Measurements from ENCODE around the gene SUN1. TPM values are rescaled to one million over a fixed set of nuclear protein-coding genes. Genes with fewer than 3 reads are reported as not detected.

The SUN1 gene
- polyA plus RNA-seq, 3 donors = 44.2 to 154 (median 51.5) TPM

DNA sequence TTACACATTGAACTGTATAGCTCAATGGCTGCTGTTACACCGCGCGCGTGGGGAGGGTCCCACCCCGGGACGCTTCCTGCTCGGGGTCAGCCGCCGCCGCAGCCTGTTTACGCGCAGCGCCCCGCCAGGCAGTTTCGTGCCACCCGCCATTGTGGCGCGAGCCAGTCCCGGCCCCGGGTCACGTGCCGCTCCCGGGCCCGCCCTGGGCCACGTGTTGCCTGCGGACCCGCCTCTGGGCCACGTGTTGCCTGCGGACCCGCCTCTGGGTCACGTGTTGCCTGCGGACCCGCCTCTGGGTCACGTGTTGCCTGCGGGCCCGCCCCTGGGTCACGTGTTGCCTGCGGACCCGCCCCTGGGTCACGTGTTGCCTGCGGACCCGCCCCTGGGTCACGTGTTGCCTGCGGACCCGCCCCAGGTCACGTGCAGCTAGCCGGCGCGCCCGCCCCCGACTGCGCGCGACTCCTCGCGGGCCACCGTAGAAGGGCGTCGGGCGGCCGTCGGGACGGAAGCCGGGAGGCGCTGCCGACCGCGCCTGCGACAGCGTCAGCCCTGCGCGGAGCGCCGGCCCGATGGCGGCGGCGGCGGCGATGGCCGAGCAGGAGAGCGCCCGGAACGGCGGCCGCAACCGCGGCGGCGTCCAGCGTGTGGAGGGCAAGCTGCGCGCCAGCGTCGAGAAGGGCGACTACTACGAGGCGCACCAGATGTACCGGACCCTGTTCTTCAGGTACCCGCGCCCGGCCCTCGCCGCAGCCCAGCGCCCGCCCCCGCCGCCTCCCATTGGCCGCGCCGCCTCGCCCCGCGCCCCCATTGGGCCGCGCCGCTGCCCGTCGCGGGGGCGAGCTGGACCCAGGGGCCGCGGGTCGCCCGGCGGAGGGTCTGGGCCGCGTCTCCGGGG lies 44.0 kb downstream of the SUN1 start, which contains the start of gene GET4:
TSS of gene GET4 (plus strand) at position 478 of the 895 bp plus-strand sequence. CDS start at position 570, 92 bp downstream.
- Histone ChIP-seq H3K27ac (ENCODE audit: low read depth in 1 of 2, low read length in 2 of 2) (peak within 1 kb of the TSS; percentile 60 to 80), H2AFZ (ENCODE audit: insufficient read depth, low read depth, low read length, poor library complexity, severe bottlenecking) (peak within 1 kb of the TSS; percentile 61), H3K9ac (ENCODE audit: insufficient read depth, low read length, poor library complexity, severe bottlenecking) (peak within 1 kb of the TSS; percentile 86), H3K4me3 (replicated peaks in 1 of 3; ENCODE audit: low read depth in 2 of 3, low read length in 3 of 3) (peak within 1 kb of the TSS; percentile 67 to 94 (median 78)), H3K36me3 (replicated peaks in 1 of 2; ENCODE audit: control insufficient read depth in 1 of 2, insufficient read depth in 2 of 2, low read length in 2 of 2) (peaks cover 8 to 25% of the 10 kb centered on the region in 2 donors), H3K4me2 (replicated peaks; ENCODE audit: extremely low read depth, low read length, poor library complexity, severe bottlenecking) (peak within 1 kb of the TSS; percentile 92), H4K20me1 (ENCODE audit: insufficient read depth, low read length) (peaks cover 43% of the 10 kb centered on the region), H3K79me2 (ENCODE audit: insufficient read depth, low read length) (peaks cover 46% of the 10 kb centered on the region), H3K4me1 (ENCODE audit: control insufficient read depth in 1 of 2, insufficient read depth in 2 of 2, low read length in 2 of 2) (peaks cover 30 to 44% of the 10 kb centered on the region in 2 donors), H3K9me3 (replicated peaks in 1 of 2; ENCODE audit: control insufficient read depth in 1 of 2, insufficient read depth in 1 of 2, low read length in 2 of 2) (no peaks in the 10 kb centered on the region), H3K27me3 (ENCODE audit: control insufficient read depth in 2 of 2, insufficient read depth in 2 of 2, low read length in 2 of 2) (no peaks in the 10 kb centered on the region)
- intact Hi-C loops (cut with micrococcal nuclease) = loop anchor here (2.0 to 10.0 kb wide), 4 partner anchors 98 to 288 kb away; partner anchors contain the start of genes COX19 (in 1 of the 2) and ZFAND2A (in 1 of the 2)
- WGBS (ENCODE audit: insufficient coverage) = under 1% methylated on average over 129 of the region's 129 CpGs
- peak; percentile 92 to 96 (median 96) for DNase-seq
- Mint-ChIP-seq H3K27ac (peak within 1 kb of the TSS; percentile 78 to 99 (median 91)), H3K36me3 (peaks cover 15 to 50% of the 10 kb centered on the region in 2 donors), H3K4me1 (peaks cover 24% of the 10 kb centered on the region), H3K27me3 (ENCODE audit: low read depth in 3 of 3) (peaks cover 0 to 3% (median 0%) of the 10 kb centered on the region in 3 donors), H3K9me3 (peaks cover 0 to 3% (median 2%) of the 10 kb centered on the region in 7 donors), H3K4me3 (peak within 1 kb of the TSS; percentile 94 to 96)
- TF ChIP-seq, protein P1, sequence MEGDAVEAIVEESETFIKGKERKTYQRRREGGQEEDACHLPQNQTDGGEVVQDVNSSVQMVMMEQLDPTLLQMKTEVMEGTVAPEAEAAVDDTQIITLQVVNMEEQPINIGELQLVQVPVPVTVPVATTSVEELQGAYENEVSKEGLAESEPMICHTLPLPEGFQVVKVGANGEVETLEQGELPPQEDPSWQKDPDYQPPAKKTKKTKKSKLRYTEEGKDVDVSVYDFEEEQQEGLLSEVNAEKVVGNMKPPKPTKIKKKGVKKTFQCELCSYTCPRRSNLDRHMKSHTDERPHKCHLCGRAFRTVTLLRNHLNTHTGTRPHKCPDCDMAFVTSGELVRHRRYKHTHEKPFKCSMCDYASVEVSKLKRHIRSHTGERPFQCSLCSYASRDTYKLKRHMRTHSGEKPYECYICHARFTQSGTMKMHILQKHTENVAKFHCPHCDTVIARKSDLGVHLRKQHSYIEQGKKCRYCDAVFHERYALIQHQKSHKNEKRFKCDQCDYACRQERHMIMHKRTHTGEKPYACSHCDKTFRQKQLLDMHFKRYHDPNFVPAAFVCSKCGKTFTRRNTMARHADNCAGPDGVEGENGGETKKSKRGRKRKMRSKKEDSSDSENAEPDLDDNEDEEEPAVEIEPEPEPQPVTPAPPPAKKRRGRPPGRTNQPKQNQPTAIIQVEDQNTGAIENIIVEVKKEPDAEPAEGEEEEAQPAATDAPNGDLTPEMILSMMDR (IDR thresholded peaks at IDR 0.05) = peak; percentile 14

DNA sequence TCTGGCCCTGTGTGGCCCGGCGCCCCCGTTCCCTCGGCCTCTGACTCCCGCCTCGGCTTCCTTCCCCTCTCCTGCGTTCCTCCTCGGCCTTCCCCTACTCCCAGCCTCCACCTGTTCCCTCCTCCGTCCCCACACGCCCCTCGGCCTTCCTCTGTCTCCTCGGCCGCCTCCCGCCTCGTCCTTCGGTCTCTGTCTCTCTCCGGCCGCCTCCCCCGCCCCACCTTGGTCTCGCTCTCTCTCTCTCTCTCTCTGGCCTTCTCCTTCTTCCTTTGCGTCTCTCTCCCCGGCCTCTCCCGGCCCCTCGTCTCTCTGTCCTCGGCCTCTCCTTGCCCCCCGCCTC lies 44.7 kb downstream of the SUN1 start:
- peaks cover 8 to 22% of the 10 kb centered on the region in 2 donors for H3K36me3 ChIP-seq (replicated peaks in 1 of 2; ENCODE audit: control insufficient read depth in 1 of 2, insufficient read depth in 2 of 2, low read length in 2 of 2)
- peak overlapping the region; percentile 67 to 94 (median 78) for H3K4me3 ChIP-seq (replicated peaks in 1 of 3; ENCODE audit: low read depth in 2 of 3, low read length in 3 of 3)
- H3K27ac ChIP-seq (ENCODE audit: low read depth in 1 of 2, low read length in 2 of 2) = peak overlapping the region; percentile 60 to 80
- Mint-ChIP-seq H3K27me3 (ENCODE audit: low read depth in 3 of 3) (peaks cover 0 to 3% (median 0%) of the 10 kb centered on the region in 3 donors), H3K36me3 (peaks cover 13 to 44% of the 10 kb centered on the region in 2 donors), H3K27ac (peak overlapping the region; percentile 78 to 99 (median 91)), H3K4me1 (peaks cover 24% of the 10 kb centered on the region), H3K4me3 (peak overlapping the region; percentile 94 to 96), H3K9me3 (peaks cover 0 to 5% (median 3%) of the 10 kb centered on the region in 7 donors)
- intact Hi-C loops (cut with micrococcal nuclease) = loop anchor here (2.0 to 10.0 kb wide), 4 partner anchors 98 to 288 kb away; partner anchors contain the start of genes COX19 (in 1 of the 2) and ZFAND2A (in 1 of the 2)
- under 1% methylated on average over 26 of the region's 26 CpGs for WGBS (ENCODE audit: insufficient coverage)
- peaks cover 49% of the 10 kb centered on the region for H4K20me1 ChIP-seq (ENCODE audit: insufficient read depth, low read length)
- DNase-seq = no peak
- TF ChIP-seq, protein P1 (IDR thresholded peaks at IDR 0.05) = no peak
- H3K4me2 ChIP-seq (replicated peaks; ENCODE audit: extremely low read depth, low read length, poor library complexity, severe bottlenecking) = peak overlapping the region; percentile 92
- peaks cover 30 to 44% of the 10 kb centered on the region in 2 donors for H3K4me1 ChIP-seq (ENCODE audit: control insufficient read depth in 1 of 2, insufficient read depth in 2 of 2, low read length in 2 of 2)
- H3K9me3 ChIP-seq (replicated peaks in 1 of 2; ENCODE audit: control insufficient read depth in 1 of 2, insufficient read depth in 1 of 2, low read length in 2 of 2) = no peaks in the 10 kb centered on the region
- peak overlapping the region; percentile 86 for H3K9ac ChIP-seq (ENCODE audit: insufficient read depth, low read length, poor library complexity, severe bottlenecking)
- peaks cover 52% of the 10 kb centered on the region for H3K79me2 ChIP-seq (ENCODE audit: insufficient read depth, low read length)
- H3K27me3 ChIP-seq (ENCODE audit: control insufficient read depth in 2 of 2, insufficient read depth in 2 of 2, low read length in 2 of 2) = no peaks in the 10 kb centered on the region
- peak overlapping the region; percentile 59 for H2AFZ ChIP-seq (ENCODE audit: insufficient read depth, low read depth, low read length, poor library complexity, severe bottlenecking)
